ENCODE measurements around the gene SEL1L3.
A peak's percentile ranks its signal among the peaks of the same experiment; 100 is the strongest.
"Not testable (repeated sequence)": the region's sequence is repeated elsewhere in the genome, so short reads cannot be mapped to it uniquely, and the experiment has no call there.

SEL1L3 gene

DNA sequence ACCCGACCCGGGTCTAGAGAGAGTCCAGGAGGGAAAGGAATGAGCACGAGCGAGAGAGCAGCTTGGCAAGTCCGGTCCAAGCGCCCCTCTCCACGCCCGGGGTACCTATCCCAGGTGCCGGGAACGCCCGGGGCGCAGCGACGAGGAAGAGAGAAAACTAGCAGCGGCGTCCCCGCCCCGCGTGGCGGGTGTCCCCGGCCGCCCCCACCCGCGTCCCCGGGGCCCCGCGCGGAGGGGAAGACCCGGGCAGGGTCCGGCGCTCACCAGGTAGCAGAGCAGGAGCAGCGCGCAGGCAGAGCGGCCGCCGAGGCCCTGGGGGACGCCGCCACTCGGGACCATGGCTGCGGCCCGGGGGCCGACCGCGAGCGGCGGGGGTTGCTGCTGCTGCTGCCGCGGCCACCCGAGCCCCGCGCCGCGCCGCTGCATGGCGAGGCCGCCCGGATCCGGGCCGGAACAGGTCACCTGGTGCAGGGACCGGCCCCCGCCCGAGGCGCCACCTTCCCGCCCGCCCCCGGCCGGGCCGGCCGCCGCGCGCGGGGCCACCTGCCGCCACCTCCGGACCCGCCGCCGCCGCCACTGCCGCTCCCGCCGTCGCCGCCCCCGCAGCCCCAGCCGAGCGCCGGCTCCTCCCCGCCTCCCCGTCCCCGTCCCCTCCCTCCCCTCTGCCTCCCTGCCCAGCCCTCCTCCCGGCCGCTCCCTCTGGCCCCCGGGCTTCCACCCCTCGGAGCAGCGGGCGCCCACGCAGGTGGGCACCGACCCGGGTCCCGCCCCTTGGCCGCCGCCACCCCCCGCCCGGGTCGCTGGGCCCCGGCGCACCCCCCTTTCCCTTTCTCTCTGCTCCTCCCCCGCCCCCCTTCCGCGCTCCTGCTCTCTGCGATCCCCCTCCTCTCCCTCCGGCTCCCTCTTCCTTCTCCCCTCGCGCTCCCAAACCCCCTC lies at the start of gene SEL1L3:
TSS of gene SEL1L3 (minus strand) at position 578 of the 936 bp plus-strand sequence. CDS start at position 426, 152 bp downstream.
- peak; percentile 6 for DNase-seq

DNA sequence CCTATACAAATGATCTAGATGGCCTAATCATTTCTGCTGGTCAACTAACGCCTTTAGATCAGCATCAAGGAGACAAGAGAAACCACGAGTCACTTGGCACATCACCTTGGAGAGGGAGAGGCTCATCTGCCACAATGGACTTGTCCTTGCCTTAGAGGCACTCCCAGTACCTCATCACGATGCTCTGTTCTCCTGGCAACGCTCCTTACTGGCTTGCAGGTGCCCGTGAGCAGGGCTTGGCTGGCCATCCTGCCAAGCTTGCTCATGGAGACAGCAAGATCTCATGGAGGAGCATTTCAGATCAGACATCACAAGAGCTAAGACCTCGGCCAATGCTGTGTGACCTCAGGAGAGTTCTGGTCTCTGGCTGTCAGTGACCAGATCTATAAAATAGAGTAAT lies 48.6 kb upstream of the SEL1L3 start:
- DNase-seq: no peak

DNA sequence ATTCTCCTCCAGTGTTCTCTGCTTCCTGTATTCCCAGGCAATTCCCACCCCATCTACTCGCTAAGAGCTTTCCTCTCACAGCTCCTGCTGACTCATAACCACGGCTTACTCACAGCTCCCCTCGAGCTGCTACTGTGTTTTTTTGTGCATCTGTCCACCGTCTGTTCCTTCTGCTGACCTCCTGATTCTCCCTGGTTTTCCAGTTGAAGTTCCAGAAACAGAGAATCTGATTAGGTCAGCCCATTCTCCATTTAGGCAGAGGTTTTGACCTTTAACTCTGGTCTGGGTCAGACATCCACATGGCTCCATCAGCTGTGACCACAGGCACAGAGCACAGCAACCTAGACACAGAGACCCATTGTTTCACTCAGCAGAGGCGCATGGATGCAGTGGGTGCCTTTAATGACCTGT lies 45.7 kb upstream of the SEL1L3 start:
- peak; percentile 65 for DNase-seq

GRCh38 chr4:25906113-25906512 lies 43.3 kb upstream of the SEL1L3 start:
- not testable (repeated sequence) for DNase-seq

DNA sequence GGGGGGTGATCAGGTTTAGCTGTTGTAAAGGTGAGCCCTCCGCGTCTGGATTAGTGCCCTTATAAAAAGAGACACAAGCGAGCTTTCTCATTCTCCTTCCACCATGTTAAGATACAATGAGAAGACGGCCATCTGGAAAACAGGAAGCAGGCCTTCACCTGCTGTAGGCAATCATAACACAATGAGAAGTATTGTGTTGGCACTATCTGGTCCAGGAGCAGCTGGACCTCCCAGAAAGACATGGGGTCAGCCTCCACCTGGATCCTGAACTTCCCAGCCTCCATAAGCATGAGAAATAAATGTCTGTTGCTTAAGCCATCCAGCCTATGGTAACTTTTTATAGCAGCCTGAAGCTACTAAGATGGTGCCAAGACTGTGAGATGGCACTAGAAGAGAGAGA lies 42.6 kb upstream of the SEL1L3 start:
- no peak for DNase-seq

GRCh38 chr4:25904748-25905082 lies 41.9 kb upstream of the SEL1L3 start:
- no peak for DNase-seq

DNA sequence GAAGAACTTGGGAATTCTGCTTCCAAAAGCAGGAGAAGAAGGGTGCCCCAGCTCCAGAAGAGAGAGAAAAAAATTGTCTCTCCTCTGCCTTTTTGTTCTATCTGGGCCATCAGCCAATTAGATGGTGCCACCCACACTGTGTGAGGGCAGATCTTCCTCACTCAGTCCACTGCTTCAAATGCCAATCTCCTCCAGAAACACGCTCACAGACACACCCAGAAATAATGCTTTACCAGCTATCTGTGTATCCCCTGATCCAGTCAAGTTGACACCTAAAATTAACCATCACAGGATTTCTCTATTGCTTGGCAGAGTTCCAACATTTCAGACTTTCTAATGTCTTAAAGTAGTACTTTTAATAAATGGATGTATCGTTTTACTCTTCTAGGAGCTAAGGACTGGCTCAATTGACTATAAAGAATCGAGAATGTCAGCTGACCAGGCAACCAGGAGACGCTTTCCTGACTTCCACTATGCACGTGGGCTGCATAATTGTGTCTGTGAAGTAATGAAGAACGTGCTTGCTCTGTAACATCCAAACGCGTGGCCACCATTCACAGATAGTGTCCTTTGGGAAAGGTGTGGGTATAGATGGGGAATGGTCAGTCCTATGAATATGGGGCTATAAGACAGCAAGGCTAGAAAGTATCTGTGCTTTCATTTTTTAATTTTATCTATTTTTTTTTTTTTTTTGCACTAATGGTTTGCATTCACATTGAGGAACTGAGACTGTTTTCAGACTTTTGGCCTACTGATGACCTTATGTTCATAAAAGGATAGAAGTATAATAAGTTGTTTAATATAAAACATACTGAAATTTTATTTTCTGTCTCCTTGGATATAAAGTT lies 41.3 kb upstream of the SEL1L3 start:
- DNase-seq: no peak

GRCh38 chr4:25901030-25901430 lies 38.2 kb upstream of the SEL1L3 start:
- DNase-seq: no peak

DNA sequence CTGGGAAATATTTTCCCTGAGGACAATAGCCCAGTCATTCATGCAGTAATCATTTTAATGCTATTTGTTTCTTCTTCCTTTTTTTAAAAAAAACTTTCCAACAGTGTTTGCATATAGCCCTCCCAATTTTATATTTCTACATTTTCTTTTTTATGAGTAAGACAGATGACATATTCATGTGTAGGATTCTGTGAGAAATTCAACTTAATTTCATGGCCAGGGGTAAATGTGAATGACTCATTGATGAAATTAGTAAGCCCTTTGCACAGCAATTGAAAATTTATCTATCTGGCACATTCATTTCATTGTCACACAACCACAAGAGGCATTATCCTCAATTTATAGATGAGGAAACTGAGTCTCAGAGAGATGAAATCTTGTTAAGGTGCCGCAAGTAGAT lies 37.5 kb upstream of the SEL1L3 start:
- DNase-seq: no peak

DNA sequence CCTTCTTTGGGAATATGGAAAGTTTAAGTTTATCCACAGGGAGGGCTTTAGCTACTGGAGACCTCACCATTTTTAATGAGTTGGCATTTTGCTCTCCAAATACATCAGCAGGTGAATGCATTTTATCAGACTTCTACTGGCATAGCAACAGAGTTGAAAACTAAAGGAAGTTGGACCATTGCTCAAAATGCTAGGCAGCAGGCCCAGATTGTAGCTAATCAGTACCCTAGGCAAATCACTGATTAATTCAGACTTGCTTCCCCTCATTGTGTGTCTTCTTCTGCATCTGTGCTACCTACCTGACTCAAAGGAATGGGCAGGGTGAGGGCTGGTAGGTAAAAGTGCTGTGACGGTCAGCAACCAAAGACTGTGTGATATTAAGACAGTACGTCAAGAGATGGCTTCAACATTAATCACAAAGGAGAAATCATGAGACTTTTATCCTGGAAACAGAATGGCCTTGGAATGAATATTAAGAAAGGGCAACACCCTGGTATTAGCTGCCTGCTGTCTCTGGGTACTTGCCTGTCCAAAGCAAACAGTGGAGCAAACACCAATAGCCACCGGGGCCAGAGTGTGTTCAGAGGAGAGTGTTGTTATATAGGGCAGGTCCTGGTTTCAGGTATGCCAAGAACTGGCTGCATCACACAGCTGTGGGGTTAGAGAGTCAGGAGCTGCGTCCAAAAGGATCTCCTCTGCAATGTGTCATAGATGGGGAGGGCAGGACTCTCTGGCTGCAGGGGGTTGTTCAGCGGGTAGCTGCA lies 34.2 kb upstream of the SEL1L3 start:
- no peak for DNase-seq

DNA sequence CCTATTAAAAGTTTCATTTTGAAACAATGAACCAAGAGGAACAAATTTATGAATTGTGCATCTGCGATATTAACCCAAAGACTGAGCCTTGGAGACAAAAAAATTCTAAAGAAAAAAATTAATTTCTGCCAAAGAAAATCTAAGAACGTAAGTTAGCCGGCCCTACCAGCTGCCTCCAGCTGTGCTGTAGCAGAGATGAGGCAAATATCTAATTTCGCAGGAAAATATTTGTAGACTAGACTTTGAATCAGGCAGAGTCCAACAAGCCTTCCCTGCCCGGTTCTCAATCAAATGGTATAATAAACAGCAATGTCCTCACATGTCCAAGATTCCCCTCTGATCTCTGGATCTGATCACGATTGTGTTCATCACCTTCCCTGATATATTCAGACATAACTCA lies 30.0 kb upstream of the SEL1L3 start:
- no peak for DNase-seq

GRCh38 chr4:25890571-25891485 lies 28.0 kb upstream of the SEL1L3 start:
- DNase-seq: no peak

GRCh38 chr4:25889589-25890503 lies 27.1 kb upstream of the SEL1L3 start:
- DNase-seq: no peak

- no peak for DNase-seq
Observed at GRCh38 chr4:25888781-25889180, 26.0 kb upstream of the SEL1L3 start.

- no peak for DNase-seq
Observed at GRCh38 chr4:25884031-25884782, 21.4 kb upstream of the SEL1L3 start.

- no peak for DNase-seq
Observed at GRCh38 chr4:25883565-25883964, 20.8 kb upstream of the SEL1L3 start.

GRCh38 chr4:25882226-25882625 lies 19.4 kb upstream of the SEL1L3 start:
- no peak for DNase-seq

DNA sequence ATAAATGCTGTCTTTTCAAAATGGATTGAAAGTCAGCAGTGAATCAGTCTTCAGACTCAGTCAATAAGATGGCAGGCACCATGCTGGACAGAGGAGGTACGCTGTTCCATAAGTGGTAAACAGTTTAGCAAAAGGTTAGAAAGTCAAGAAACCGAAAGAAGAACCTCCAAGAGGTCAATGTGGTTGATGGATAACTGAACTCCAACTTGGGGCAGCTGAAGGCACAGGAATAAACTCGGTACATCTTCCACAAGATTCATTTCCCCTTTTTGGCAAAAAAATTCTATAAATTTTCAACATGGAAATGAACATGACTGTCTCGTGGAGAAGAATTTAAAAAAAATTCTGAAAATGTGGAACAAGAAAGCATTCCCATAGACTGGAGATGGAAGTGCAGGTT lies 18.4 kb upstream of the SEL1L3 start:
- DNase-seq: no peak

GRCh38 chr4:25879991-25880651 lies 17.3 kb upstream of the SEL1L3 start:
- no peak for DNase-seq

DNA sequence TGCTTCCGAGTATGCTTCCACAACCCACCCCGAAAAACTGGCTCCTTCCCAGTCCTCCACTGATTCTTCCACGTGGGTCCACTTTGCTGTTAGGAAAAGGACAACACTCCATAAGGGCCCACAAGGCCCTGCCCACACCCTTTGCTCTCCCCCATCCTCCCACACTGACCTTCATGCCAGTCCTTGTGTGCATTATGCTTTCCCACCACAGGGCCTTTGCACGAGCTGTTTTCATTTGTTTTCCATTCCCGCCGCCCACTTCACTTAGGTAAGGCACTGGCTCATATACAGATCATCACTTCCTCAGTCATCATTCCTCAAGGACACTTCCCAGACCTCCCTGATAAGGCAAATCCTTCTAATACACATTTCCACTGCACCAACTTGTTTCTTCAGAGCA lies 16.8 kb upstream of the SEL1L3 start:
- no peak for DNase-seq
